Thyroid gland (tissue), 4 donors: ENCODE measurements around the gene DELE1. TPM values are rescaled to one million over a fixed set of nuclear protein-coding genes. Genes with fewer than 3 reads are reported as not detected.

Source experiments
- DNase-seq, 2 donors: peaks; one replicate each; pipeline ENCODE4 v3.0.0-alpha.2; 2019
- H3K27ac ChIP-seq, 3 donors: fragments of 200-600 bp; sonication (generic); 1 replicate in 2 of 3; 2 replicates in 1 of 3; pipeline ENCODE4 v1.5.1; 2016 to 2019; ENCODE audit warnings: mild to moderate bottlenecking in 1 of 3, moderate library complexity in 1 of 3
- H3K27me3 ChIP-seq: fragments of 200-600 bp; sonication (generic); one replicate; pipeline ENCODE4 v1.5.1; 2019
- H3K36me3 ChIP-seq, 2 donors: fragments of 200-600 bp; sonication (generic); one replicate each; pipeline ENCODE4 v1.5.1; 2016 to 2019
- H3K4me1 ChIP-seq, 2 donors: fragments of 200-600 bp; sonication (generic); one replicate each; pipeline ENCODE4 v1.5.1; 2017 to 2019
- H3K4me3 ChIP-seq, 3 donors: fragments of 200-600 bp; sonication (generic); replicated peaks in 1 of 3; 1 replicate in 2 of 3; 2 replicates in 1 of 3; pipeline ENCODE4 v1.5.1; 2016; ENCODE audit warnings: mild to moderate bottlenecking in 1 of 3
- H3K9me3 ChIP-seq: fragments of 200-600 bp; sonication (generic); one replicate; pipeline ENCODE4 v1.5.1; 2017
- POLR2A ChIP-seq, 2 donors: fragments of 450-650 bp; IDR thresholded peaks; one replicate each; pipeline ENCODE4 v1.6.1; 2017; ENCODE audit warnings: antibody characterized with exemption in 2 of 2, mild to moderate bottlenecking in 2 of 2, moderate library complexity in 1 of 2
- WGBS, 2 donors: methylation state at CpG; one replicate each; pipeline ENCODE4 v1.1.5; 2017; 5-methylcytosine and 5-hydroxymethylcytosine counted together
- intact Hi-C: fragments of 100-400 bp; cut with DNase I; formaldehyde crosslinking; loops from one replicate; pipeline ENCODE4 v1.15.1; 2023
- total RNA-seq, 4 donors: library from RNA; depleted of rRNA; stranded (reverse); fragments of >200 nt; gene quantifications; one replicate each; pipeline ENCODE4 v1.2.3, GENCODE V29; 2016
- TF ChIP-seq, protein P1 (sequence below), 6 experiments: fragments of 200-600 bp in 3 of 6; fragments of 450-650 bp in 3 of 6; sonication (generic) in 3 of 6; IDR thresholded peaks; one replicate each; pipeline ENCODE4 v1.5.1; 2016 to 2019; ENCODE audit warnings: antibody characterized with exemption in 6 of 6, mild to moderate bottlenecking in 2 of 6, inconsistent platforms in 1 of 6, moderate library complexity in 1 of 6

Gene DELE1
- total RNA-seq, 4 donors from 2014 or later = 68.5 to 130 (median 85.1) TPM

DNA sequence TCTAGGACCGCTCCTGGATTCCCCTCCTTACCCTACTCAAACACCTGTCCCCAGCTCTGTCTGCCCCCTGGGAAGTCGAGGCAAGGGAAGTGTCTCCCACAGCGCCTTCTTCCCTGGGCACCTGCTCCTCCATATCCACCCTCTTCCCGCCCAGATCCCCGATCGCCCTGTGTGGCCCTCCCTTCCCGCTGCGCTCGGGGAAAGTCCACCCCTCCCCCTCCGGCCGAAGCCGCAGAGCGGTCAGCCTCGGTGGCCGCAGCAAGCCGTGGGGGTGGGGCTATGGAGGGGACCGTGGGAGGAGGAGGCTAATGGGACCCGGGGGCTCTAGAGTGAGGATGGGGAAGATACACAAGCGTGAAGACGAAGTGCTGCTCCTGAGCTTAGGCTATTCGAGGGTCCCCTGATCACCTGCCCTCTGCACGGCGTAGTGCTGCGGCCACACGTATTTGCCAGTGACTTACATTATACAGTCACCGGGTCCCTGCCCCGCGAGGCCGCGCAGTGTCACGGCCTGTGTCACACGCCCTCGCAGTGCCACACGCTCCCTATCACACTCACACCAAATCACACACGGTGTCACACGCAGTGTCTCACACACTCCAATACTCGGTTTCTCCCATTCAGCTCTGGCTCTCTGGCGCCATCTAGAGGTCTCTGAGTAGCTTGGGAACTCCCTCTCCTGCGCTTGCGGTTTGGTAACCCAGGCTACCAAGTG lies 44.8 kb upstream of the DELE1 start:
- peak overlapping the region; percentile 47 to 87 (median 80) for H3K27ac ChIP-seq
- H3K27me3 ChIP-seq = no peaks in the 10 kb centered on the region
- H3K4me3 ChIP-seq = peak overlapping the region in 2 of 3 donors; percentile 36 to 62
- 1 to 2% methylated on average over 35 to 39 of the region's 40 CpGs for WGBS, 2 donors
- H3K36me3 ChIP-seq = no peaks in the 10 kb centered on the region
- peaks cover 17 to 21% of the 10 kb centered on the region in 2 donors for H3K4me1 ChIP-seq
- H3K9me3 ChIP-seq = no peaks in the 10 kb centered on the region
- intact Hi-C loops = loop anchor here (2.0 kb wide), 1 partner anchor 176 kb away; no protein-coding TSS in a partner anchor
- DNase-seq = peak; percentile 91 to 96
- TF ChIP-seq POLR2A (IDR thresholded peaks at IDR 0.05) = no peak
- TF ChIP-seq, protein P1, sequence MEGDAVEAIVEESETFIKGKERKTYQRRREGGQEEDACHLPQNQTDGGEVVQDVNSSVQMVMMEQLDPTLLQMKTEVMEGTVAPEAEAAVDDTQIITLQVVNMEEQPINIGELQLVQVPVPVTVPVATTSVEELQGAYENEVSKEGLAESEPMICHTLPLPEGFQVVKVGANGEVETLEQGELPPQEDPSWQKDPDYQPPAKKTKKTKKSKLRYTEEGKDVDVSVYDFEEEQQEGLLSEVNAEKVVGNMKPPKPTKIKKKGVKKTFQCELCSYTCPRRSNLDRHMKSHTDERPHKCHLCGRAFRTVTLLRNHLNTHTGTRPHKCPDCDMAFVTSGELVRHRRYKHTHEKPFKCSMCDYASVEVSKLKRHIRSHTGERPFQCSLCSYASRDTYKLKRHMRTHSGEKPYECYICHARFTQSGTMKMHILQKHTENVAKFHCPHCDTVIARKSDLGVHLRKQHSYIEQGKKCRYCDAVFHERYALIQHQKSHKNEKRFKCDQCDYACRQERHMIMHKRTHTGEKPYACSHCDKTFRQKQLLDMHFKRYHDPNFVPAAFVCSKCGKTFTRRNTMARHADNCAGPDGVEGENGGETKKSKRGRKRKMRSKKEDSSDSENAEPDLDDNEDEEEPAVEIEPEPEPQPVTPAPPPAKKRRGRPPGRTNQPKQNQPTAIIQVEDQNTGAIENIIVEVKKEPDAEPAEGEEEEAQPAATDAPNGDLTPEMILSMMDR (IDR thresholded peaks at IDR 0.05) = peak; percentile 92 to 99 (median 95)

DNA sequence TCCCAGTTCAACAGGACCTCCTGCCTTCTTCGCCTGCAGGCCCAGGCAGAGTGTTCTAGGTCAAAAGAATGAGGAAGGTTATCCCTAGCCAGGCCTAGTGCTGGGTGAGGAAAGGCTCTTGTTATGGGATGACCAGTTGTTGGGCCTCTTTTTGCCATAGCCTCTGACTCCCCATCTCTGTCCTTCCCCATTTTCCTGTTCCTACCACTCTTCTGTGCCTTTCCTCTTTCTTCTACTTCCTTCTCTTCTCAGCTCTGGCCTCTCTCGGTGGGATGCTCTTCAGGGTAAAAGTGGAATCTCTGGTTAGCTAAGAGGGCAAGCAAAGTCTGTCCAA lies 44.3 kb upstream of the DELE1 start:
- intact Hi-C loops = loop anchor here (2.0 kb wide), 1 partner anchor 177 kb away; no protein-coding TSS in a partner anchor
- no peak for DNase-seq
- 0% methylated on average over 2 of the region's 2 CpGs for WGBS, 2 donors
- H3K27me3 ChIP-seq = no peaks in the 10 kb centered on the region
- H3K9me3 ChIP-seq = no peaks in the 10 kb centered on the region
- H3K4me3 ChIP-seq = no peak overlapping the region
- peak overlapping the region in 1 of 3 donors; percentile 87 for H3K27ac ChIP-seq
- H3K4me1 ChIP-seq = peaks cover 17 to 21% of the 10 kb centered on the region in 2 donors
- TF ChIP-seq, protein P1 (IDR thresholded peaks at IDR 0.05) = no peak
- TF ChIP-seq POLR2A (IDR thresholded peaks at IDR 0.05) = no peak
- no peaks in the 10 kb centered on the region for H3K36me3 ChIP-seq

DNA sequence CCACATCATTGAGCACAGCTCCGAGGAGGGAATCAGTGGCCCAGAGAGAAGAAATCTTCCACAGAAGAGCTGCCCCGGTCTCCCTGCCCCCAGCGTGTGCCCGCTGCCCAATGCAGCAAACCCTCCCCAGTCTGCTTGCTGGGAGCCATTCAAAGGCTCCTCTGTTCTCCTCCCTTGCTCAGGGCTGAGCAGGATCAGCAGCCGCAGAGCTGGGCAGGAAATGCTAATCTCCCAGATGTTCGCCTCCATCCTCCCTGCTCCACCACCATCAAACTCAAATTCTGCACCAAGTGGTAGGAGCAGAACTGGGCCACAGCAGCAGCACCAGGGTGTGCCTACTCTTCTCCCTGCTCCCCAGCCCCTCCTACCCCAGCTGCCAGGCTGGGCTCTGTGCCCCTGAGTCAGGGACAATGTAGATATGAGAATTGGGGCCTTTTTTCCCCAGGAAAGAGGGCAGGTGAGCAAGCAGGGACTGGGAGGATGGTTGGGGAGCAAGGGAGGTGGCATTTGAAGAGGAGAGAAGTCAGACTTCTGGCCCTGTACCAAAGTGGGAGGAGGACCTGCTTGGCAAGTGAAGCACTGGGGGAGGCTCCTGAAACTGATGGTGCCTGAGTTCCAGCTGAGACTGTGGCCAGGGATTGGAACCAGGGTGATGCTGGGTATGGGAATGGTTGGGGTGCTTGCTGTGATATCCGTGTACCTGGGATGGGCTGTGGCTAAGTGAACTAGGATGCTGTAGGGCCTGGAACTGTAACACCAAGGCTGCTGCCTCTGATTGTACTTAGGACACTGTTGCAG lies 43.5 kb upstream of the DELE1 start:
- H3K4me1 ChIP-seq = peaks cover 17 to 21% of the 10 kb centered on the region in 2 donors
- 18 to 28% methylated on average over 4 to 7 of the region's 7 CpGs for WGBS, 2 donors
- H3K36me3 ChIP-seq = no peaks in the 10 kb centered on the region
- no peaks in the 10 kb centered on the region for H3K27me3 ChIP-seq
- H3K4me3 ChIP-seq = no peak overlapping the region
- no peak overlapping the region for H3K27ac ChIP-seq
- intact Hi-C loops = loop anchor here (2.0 to 10.0 kb wide), 2 partner anchors 75 to 177 kb away; partner anchors contain the start of gene PCDH12
- H3K9me3 ChIP-seq = no peaks in the 10 kb centered on the region
- no peak for DNase-seq
- TF ChIP-seq, protein P1 (IDR thresholded peaks at IDR 0.05) = no peak

DNA sequence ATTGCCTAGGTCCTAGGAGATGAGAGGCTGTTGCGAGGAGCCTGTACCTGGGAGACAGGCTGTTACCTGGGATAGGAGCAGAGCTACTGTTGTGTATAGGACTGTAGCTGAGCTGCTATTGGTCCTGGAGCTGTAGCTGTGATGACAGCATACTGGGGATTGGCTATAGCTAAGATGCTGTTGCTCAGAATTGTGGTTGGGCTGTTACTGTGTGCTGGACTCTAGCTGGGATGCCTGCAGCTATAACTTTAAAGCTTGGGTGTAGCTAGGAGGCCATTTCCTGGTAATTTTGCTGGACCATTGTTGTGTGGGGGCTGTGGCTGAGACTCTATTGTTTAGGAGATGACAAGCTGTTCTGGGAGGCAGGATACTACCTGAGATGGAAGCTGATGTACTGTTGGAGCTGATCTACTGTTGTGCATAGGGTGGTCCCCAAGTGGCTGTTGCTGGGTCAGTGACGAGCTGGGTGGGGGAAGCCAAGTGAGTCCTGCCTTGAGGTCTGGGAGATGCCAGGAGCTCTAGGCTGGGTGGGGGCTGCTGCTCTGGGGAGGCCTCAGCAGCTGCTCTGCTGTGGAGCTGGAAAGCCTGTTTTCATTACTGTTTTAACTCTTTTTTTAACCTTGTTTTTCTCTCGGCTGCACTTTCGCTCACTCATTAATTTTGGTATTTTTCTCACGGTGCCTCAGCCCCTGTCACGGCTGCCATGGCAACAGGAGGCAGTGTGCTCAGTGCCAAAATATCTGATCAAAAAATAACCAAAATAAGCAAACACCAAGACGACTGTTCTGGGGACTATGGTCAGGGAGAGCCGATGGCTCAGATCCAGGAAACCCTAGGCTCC lies 42.5 kb upstream of the DELE1 start:
- no peaks in the 10 kb centered on the region for H3K36me3 ChIP-seq
- DNase-seq = no peak
- peaks cover 11 to 15% of the 10 kb centered on the region in 2 donors for H3K4me1 ChIP-seq
- H3K27me3 ChIP-seq = no peaks in the 10 kb centered on the region
- no peak overlapping the region for H3K4me3 ChIP-seq
- H3K27ac ChIP-seq = no peak overlapping the region
- TF ChIP-seq, protein P1 (IDR thresholded peaks at IDR 0.05) = no peak
- no peak for TF ChIP-seq POLR2A (IDR thresholded peaks at IDR 0.05)
- no peaks in the 10 kb centered on the region for H3K9me3 ChIP-seq
- intact Hi-C loops = loop anchor here (10.0 kb wide), 1 partner anchor 74 kb away; the partner anchor contains the start of gene PCDH12
- 33 to 41% methylated on average over 8 of the region's 8 CpGs for WGBS, 2 donors
